Neural crest cell (in vitro differentiated cells): Measurements from ENCODE around the gene TP73. TPM values are rescaled to one million over a fixed set of nuclear protein-coding genes. Genes with fewer than 3 reads are reported as not detected.

ENCODE experiments used
- DNase-seq: peaks from one replicate; pipeline ENCODE4 v3.0.0; 2021; ENCODE audit warnings: low read depth, mixed read lengths, low spot score
- H3K27ac Mint-ChIP-seq: one replicate; pipeline ENCODE4 v1.8.0; 2021; ENCODE audit warnings: mild to moderate bottlenecking, mixed read lengths; ENCODE audit not compliant: unreplicated experiment
- H3K27me3 Mint-ChIP-seq: 2 replicates; pipeline ENCODE4 v1.8.0; 2021; ENCODE audit warnings: low read depth, mild to moderate bottlenecking, mixed read lengths
- H3K36me3 Mint-ChIP-seq: 2 replicates; pipeline ENCODE4 v1.8.0; 2021; ENCODE audit warnings: low read depth, mild to moderate bottlenecking, mixed read lengths
- H3K4me1 Mint-ChIP-seq: 2 replicates; pipeline ENCODE4 v1.8.0; 2021; ENCODE audit warnings: mixed read lengths
- H3K4me3 Mint-ChIP-seq: one replicate; pipeline ENCODE4 v1.8.0; 2021; ENCODE audit warnings: mild to moderate bottlenecking, mixed read lengths
- H3K9me3 Mint-ChIP-seq: 2 replicates; pipeline ENCODE4 v1.8.0; 2021; ENCODE audit warnings: mixed read lengths
- CTCF ChIP-seq: fragments of 200-600 bp; sonication (generic); conservative IDR thresholded peaks from 2 replicates; pipeline ENCODE4 v1.5.0; 2021; ENCODE audit warnings: antibody characterized with exemption, mild to moderate bottlenecking
- total RNA-seq: library from RNA; stranded (reverse); gene quantifications from 2 replicates; pipeline ENCODE4 v1.2.1, GENCODE V29; 2021

TP73 gene
- total RNA-seq, 1 donor from 2014 or later = 1.5 TPM

- no peaks in the 10 kb centered on the region for H3K9me3 Mint-ChIP-seq
- no peak for TF ChIP-seq CTCF
- no peak for DNase-seq
- no peaks in the 10 kb centered on the region for H3K36me3 Mint-ChIP-seq
- H3K4me1 Mint-ChIP-seq = peaks cover 22% of the 10 kb centered on the region
- H3K4me3 Mint-ChIP-seq = no peak overlapping the region
- H3K27ac Mint-ChIP-seq = no peak overlapping the region
- peaks cover 8% of the 10 kb centered on the region for H3K27me3 Mint-ChIP-seq
Observed at GRCh38 chr1:3627515-3628253, 24.6 kb upstream of the TP73 start.

- Mint-ChIP-seq H3K27ac (no peak overlapping the region), H3K27me3 (peaks cover 5% of the 10 kb centered on the region), H3K36me3 (no peaks in the 10 kb centered on the region), H3K4me1 (peaks cover 21% of the 10 kb centered on the region), H3K9me3 (no peaks in the 10 kb centered on the region), H3K4me3 (peak overlapping the region; percentile 54)
- no peak for TF ChIP-seq CTCF
- no peak for DNase-seq
Observed at GRCh38 chr1:3628445-3628844, 23.9 kb upstream of the TP73 start.

- Mint-ChIP-seq H3K4me1 (peaks cover 9% of the 10 kb centered on the region), H3K36me3 (no peaks in the 10 kb centered on the region), H3K9me3 (no peaks in the 10 kb centered on the region), H3K4me3 (peak overlapping the region; percentile 34), H3K27ac (peak overlapping the region; percentile 19), H3K27me3 (no peaks in the 10 kb centered on the region)
- no peak for DNase-seq
- TF ChIP-seq CTCF = no peak
Observed at GRCh38 chr1:3629561-3630160, 22.7 kb upstream of the TP73 start.

GRCh38 chr1:3630161-3630611 is 22.1 kb upstream of the TP73 start:
- Mint-ChIP-seq H3K4me1 (peaks cover 8% of the 10 kb centered on the region), H3K4me3 (no peak overlapping the region), H3K36me3 (no peaks in the 10 kb centered on the region), H3K27me3 (no peaks in the 10 kb centered on the region), H3K9me3 (no peaks in the 10 kb centered on the region), H3K27ac (peak overlapping the region; percentile 19)
- no peak for DNase-seq
- no peak for TF ChIP-seq CTCF

- H3K4me1 Mint-ChIP-seq = peaks cover 4% of the 10 kb centered on the region
- DNase-seq = no peak
- no peaks in the 10 kb centered on the region for H3K9me3 Mint-ChIP-seq
- H3K4me3 Mint-ChIP-seq = no peak overlapping the region
- no peaks in the 10 kb centered on the region for H3K36me3 Mint-ChIP-seq
- no peaks in the 10 kb centered on the region for H3K27me3 Mint-ChIP-seq
- H3K27ac Mint-ChIP-seq = no peak overlapping the region
- TF ChIP-seq CTCF = no peak
Observed at GRCh38 chr1:3630914-3631313, 21.4 kb upstream of the TP73 start.
